HCT116 (cell line): Measurements from ENCODE around the gene L1CAM. TPM values are rescaled to one million over a fixed set of nuclear protein-coding genes. Genes with fewer than 3 reads are reported as not detected.

Experiments used
- ATAC-seq: fragments of 200-7000 bp; cut with Tn5 transposase; 2 replicates; pipeline ENCODE4 v1.9.1; 2020; ENCODE audit warnings: mild to moderate bottlenecking, moderate library complexity
- BruUV-seq: library from RNA; stranded (reverse); fragments of 400-500 nt; replicated peaks from 2 replicates; lab custom pipeline; 2021; lab: Mats Ljungman, UMichigan
- CTCF ChIA-PET: fragments of 300-600 bp; sonication (Branson Sonifier 250); formaldehyde crosslinking; loops from one replicate; lab custom pipeline; 2021; ENCODE audit warnings: antibody characterized with exemption; lab: Charles Lee
- POLR2A ChIA-PET: fragments of 300-600, 350-600 bp; sonication (Branson Sonifier 250); formaldehyde crosslinking; loops from one replicate; lab custom pipeline; 2021; ENCODE audit warnings: antibody characterized with exemption; lab: Charles Lee
- RAD21 ChIA-PET, 2 experiments: fragments of 300-600 bp; sonication (Branson Sonifier 250); formaldehyde crosslinking; loops; one replicate each; lab custom pipeline; 2023; ENCODE audit warnings: low total read pairs in 2 of 2; ENCODE audit not compliant: uncharacterized antibody in 2 of 2, unreplicated experiment in 2 of 2, low non-redundant PET in 1 of 2; lab: Charles Lee
- DNase-seq: peaks from one replicate; pipeline ENCODE4 v3.0.0-alpha.2; 2010; ENCODE audit warnings: low read depth, low spot score
- H2AFZ ChIP-seq: fragments of 200-600 bp; shearing (Covaris generic), sonication (generic); 2 replicates; pipeline ENCODE4 v1.6.1; 2017; ENCODE audit warnings: low read depth, mixed run types, mixed read lengths, antibody characterized with exemption, low read length; ENCODE audit not compliant: poor library complexity, severe bottlenecking
- H3K27ac ChIP-seq: 2 replicates; pipeline ENCODE4 v1.5.1; 2012; ENCODE audit warnings: low read depth, low read length
- H3K27me3 ChIP-seq: fragments of 200-600 bp; sonication (generic); 2 replicates; pipeline ENCODE4 v1.6.1; 2016; ENCODE audit warnings: mixed run types, low read length, mixed read lengths; ENCODE audit not compliant: insufficient read depth
- H3K36me3 ChIP-seq, 2 experiments: fragments of 200-500 bp in 1 of 2; fragments of 200-600 bp in 1 of 2; sonication (Bioruptor generic) in 1 of 2; sonication (generic) in 1 of 2; 2 replicates each; pipeline versions ENCODE4 v1.5.1 to v1.6.1; 2014 to 2016; ENCODE audit warnings: low read length in 2 of 2, inconsistent platforms in 1 of 2, mixed read lengths in 1 of 2, mixed run types in 1 of 2; ENCODE audit not compliant: insufficient read depth in 2 of 2, control insufficient read depth in 1 of 2
- H3K4me1 ChIP-seq, 2 experiments: fragments of 200-600 bp in 1 of 2; sonication (generic) in 1 of 2; 2 replicates each; pipeline versions ENCODE4 v1.5.1 to v1.6.1; 2012 to 2017; ENCODE audit warnings: low read length in 2 of 2, inconsistent platforms in 1 of 2, mild to moderate bottlenecking in 1 of 2, mixed read lengths in 1 of 2, mixed run types in 1 of 2, moderate library complexity in 1 of 2; ENCODE audit not compliant: insufficient read depth in 2 of 2, control insufficient read depth in 1 of 2
- H3K4me2 ChIP-seq: fragments of 200-600 bp; sonication (generic); 2 replicates; pipeline ENCODE4 v1.6.1; 2017; ENCODE audit warnings: mixed run types, low read length, mixed read lengths
- H3K4me3 ChIP-seq, 2 experiments: fragments of 200-600 bp in 1 of 2; sonication (generic) in 1 of 2; replicated peaks in 1 of 2; 2 replicates each; pipeline ENCODE4 v1.5.1; 2011 to 2016; ENCODE audit warnings: low read length in 2 of 2, control low read depth in 1 of 2, low read depth in 1 of 2, mild to moderate bottlenecking in 1 of 2, mixed read lengths in 1 of 2, mixed run types in 1 of 2
- H3K79me2 ChIP-seq: fragments of 200-600 bp; sonication (generic); 2 replicates; pipeline ENCODE4 v1.6.1; 2017; ENCODE audit warnings: mild to moderate bottlenecking, mixed run types, low read length, moderate library complexity, mixed read lengths; ENCODE audit not compliant: insufficient read depth
- H3K9ac ChIP-seq: fragments of 200-600 bp; sonication (generic); 2 replicates; pipeline ENCODE4 v1.6.1; 2016; ENCODE audit warnings: low read length, mixed read lengths
- H3K9me2 ChIP-seq: fragments of 200-600 bp; sonication (generic), shearing (Covaris generic); 2 replicates; pipeline ENCODE4 v1.6.1; 2017; ENCODE audit warnings: mixed run types, mild to moderate bottlenecking, moderate library complexity; ENCODE audit not compliant: insufficient read depth
- H3K9me3 ChIP-seq, 2 experiments: fragments of 200-500 bp in 1 of 2; fragments of 200-600 bp in 1 of 2; sonication (Bioruptor generic) in 1 of 2; sonication (generic) in 1 of 2; 2 replicates each; pipeline ENCODE4 v1.6.1; 2014 to 2017; ENCODE audit warnings: low read length in 2 of 2, mixed read lengths in 2 of 2, inconsistent platforms in 1 of 2, low read depth in 1 of 2, mild to moderate bottlenecking in 1 of 2, mixed run types in 1 of 2, moderate library complexity in 1 of 2; ENCODE audit not compliant: control insufficient read depth in 1 of 2, insufficient read depth in 1 of 2
- H4K20me1 ChIP-seq: fragments of 200-600 bp; sonication (generic), shearing (Covaris generic); 2 replicates; pipeline ENCODE4 v1.6.1; 2017; ENCODE audit warnings: mixed run types, mild to moderate bottlenecking, moderate library complexity; ENCODE audit not compliant: insufficient read depth
- CBX3 ChIP-seq: IDR thresholded peaks from 2 replicates; pipeline ENCODE4 v1.6.1; 2012; ENCODE audit warnings: low read depth
- CEBPB ChIP-seq: IDR thresholded peaks from 2 replicates; pipeline ENCODE4 v1.6.1; 2012; ENCODE audit warnings: low read depth
- EGR1 ChIP-seq: IDR thresholded peaks from 2 replicates; pipeline ENCODE4 v1.6.1; 2012; ENCODE audit warnings: low read depth
- ELF1 ChIP-seq: IDR thresholded peaks from 2 replicates; pipeline ENCODE4 v1.6.1; 2012; ENCODE audit warnings: low read depth, borderline replicate concordance
- POLR2AphosphoS5 ChIP-seq: IDR thresholded peaks from 2 replicates; pipeline ENCODE4 v1.6.1; 2011; ENCODE audit warnings: mild to moderate bottlenecking, low read depth, low read length, moderate library complexity
- RAD21 ChIP-seq: IDR thresholded peaks from 2 replicates; pipeline ENCODE4 v1.6.1; 2012; ENCODE audit warnings: low read depth, mild to moderate bottlenecking
- SP1 ChIP-seq: IDR thresholded peaks from 2 replicates; pipeline ENCODE4 v1.6.1; 2012; ENCODE audit warnings: low read depth
- SRF ChIP-seq: IDR thresholded peaks from 2 replicates; pipeline ENCODE4 v1.6.1; 2012; ENCODE audit warnings: low read depth
- TCF7L2 ChIP-seq: IDR thresholded peaks from 2 replicates; pipeline ENCODE4 v1.7.0; 2011; ENCODE audit warnings: borderline replicate concordance, inconsistent platforms; ENCODE audit not compliant: insufficient read depth, insufficient read length; ENCODE audit errors: extremely low read depth
- YY1 ChIP-seq: IDR thresholded peaks from 2 replicates; pipeline ENCODE4 v1.6.1; 2011; ENCODE audit warnings: low read length, low read depth, moderate library complexity, mild to moderate bottlenecking; ENCODE audit not compliant: insufficient replicate concordance; ENCODE audit errors: extremely low read depth
- ZFX ChIP-seq: fragments of 450-650 bp; IDR thresholded peaks from 2 replicates; pipeline ENCODE4 v1.6.1; 2017
- intact Hi-C: fragments of 100-400 bp; cut with micrococcal nuclease; formaldehyde crosslinking; loops from 2 replicates; pipeline ENCODE4 v1.10.0; 2022
- total RNA-seq: library from RNA; stranded (reverse); gene quantifications from one replicate; pipeline ENCODE4 v1.2.1, GENCODE V29; 2021; ENCODE audit not compliant: unreplicated experiment
- TF ChIP-seq, protein P1 (sequence below), 3 experiments: fragments of 200-600 bp in 1 of 3; sonication (generic) in 1 of 3; IDR thresholded peaks in 2 of 3; conservative IDR thresholded peaks in 1 of 3; 2 replicates each; pipeline ENCODE4 v1.5.1; 2012 to 2017; ENCODE audit warnings: low read depth in 2 of 3, low read length in 2 of 3, antibody characterized with exemption in 1 of 3, borderline replicate concordance in 1 of 3, control low read depth in 1 of 3, mild to moderate bottlenecking in 1 of 3, mixed read lengths in 1 of 3, mixed run types in 1 of 3, moderate library complexity in 1 of 3; ENCODE audit not compliant: insufficient read depth in 1 of 3
- TF ChIP-seq, protein P2 (sequence below): IDR thresholded peaks from 2 replicates; pipeline ENCODE4 v1.6.1; 2011; ENCODE audit warnings: mild to moderate bottlenecking, low read length, moderate library complexity; ENCODE audit not compliant: insufficient replicate concordance; ENCODE audit errors: extremely low read depth
- TF ChIP-seq, protein P3 (sequence below): IDR thresholded peaks from 2 replicates; pipeline ENCODE4 v1.6.1; 2012
- TF ChIP-seq, protein P4 (sequence below): IDR thresholded peaks from 2 replicates; pipeline ENCODE4 v1.6.1; 2012

The L1CAM gene
- total RNA-seq, 1 experiment from 2014 or later: 14.8 TPM

DNA sequence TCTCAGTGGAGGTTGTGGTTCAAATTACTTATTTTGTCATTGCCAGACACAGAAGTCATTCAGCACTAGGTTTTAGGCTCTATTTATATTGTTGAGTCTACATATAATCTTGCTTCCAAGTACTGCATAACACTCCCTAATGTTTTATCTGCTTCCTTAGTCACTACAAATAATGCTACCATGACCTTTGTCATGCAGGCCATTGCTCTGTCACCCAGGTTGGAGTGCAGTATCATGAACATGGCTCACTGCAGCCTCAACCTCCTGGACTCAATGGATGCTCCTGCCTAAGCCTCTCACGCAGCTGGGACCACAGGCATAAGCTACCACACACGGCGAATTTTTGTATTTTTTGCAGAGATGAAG is 32.1 kb downstream of the L1CAM start:
- DNase-seq (no peak), ATAC-seq (no peak)
- Histone ChIP-seq H3K36me3 (no peaks in the 10 kb centered on the region), H4K20me1 (no peaks in the 10 kb centered on the region), H2AFZ (no peak overlapping the region), H3K79me2 (no peaks in the 10 kb centered on the region), H3K4me1 (no peaks in the 10 kb centered on the region), H3K4me3 (no peak overlapping the region), H3K9me2 (no peaks in the 10 kb centered on the region), H3K9me3 (no peaks in the 10 kb centered on the region), H3K4me2 (no peak overlapping the region), H3K9ac (no peak overlapping the region), H3K27ac (no peak overlapping the region), H3K27me3 (peaks cover 6% of the 10 kb centered on the region; the same call in 1 of the 2 replicates)
- POLR2A ChIA-PET: no interaction called here
- no TSS peak for BruUV-seq
- CTCF ChIA-PET: no interaction called here
- TF ChIP-seq TCF7L2: no peak
- TF ChIP-seq POLR2AphosphoS5: no peak
- no peak for TF ChIP-seq CEBPB
- TF ChIP-seq, protein P1, sequence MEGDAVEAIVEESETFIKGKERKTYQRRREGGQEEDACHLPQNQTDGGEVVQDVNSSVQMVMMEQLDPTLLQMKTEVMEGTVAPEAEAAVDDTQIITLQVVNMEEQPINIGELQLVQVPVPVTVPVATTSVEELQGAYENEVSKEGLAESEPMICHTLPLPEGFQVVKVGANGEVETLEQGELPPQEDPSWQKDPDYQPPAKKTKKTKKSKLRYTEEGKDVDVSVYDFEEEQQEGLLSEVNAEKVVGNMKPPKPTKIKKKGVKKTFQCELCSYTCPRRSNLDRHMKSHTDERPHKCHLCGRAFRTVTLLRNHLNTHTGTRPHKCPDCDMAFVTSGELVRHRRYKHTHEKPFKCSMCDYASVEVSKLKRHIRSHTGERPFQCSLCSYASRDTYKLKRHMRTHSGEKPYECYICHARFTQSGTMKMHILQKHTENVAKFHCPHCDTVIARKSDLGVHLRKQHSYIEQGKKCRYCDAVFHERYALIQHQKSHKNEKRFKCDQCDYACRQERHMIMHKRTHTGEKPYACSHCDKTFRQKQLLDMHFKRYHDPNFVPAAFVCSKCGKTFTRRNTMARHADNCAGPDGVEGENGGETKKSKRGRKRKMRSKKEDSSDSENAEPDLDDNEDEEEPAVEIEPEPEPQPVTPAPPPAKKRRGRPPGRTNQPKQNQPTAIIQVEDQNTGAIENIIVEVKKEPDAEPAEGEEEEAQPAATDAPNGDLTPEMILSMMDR (IDR thresholded peaks at IDR 0.05 in 2 of 3, conservative IDR thresholded peaks at IDR 0.05 in 1 of 3; ENCODE audit: borderline replicate concordance in 1 of 3, insufficient read depth in 1 of 3, low read depth in 2 of 3, low read length in 2 of 3): no peak
- TF ChIP-seq ELF1: no peak
- TF ChIP-seq CBX3: no peak
- no peak for TF ChIP-seq ZFX
- TF ChIP-seq, protein P2, sequence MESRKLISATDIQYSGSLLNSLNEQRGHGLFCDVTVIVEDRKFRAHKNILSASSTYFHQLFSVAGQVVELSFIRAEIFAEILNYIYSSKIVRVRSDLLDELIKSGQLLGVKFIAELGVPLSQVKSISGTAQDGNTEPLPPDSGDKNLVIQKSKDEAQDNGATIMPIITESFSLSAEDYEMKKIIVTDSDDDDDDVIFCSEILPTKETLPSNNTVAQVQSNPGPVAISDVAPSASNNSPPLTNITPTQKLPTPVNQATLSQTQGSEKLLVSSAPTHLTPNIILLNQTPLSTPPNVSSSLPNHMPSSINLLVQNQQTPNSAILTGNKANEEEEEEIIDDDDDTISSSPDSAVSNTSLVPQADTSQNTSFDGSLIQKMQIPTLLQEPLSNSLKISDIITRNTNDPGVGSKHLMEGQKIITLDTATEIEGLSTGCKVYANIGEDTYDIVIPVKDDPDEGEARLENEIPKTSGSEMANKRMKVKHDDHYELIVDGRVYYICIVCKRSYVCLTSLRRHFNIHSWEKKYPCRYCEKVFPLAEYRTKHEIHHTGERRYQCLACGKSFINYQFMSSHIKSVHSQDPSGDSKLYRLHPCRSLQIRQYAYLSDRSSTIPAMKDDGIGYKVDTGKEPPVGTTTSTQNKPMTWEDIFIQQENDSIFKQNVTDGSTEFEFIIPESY: no peak
- no peak for TF ChIP-seq YY1
- TF ChIP-seq, protein P3, sequence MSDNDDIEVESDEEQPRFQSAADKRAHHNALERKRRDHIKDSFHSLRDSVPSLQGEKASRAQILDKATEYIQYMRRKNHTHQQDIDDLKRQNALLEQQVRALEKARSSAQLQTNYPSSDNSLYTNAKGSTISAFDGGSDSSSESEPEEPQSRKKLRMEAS: no peak
- no peak for TF ChIP-seq RAD21
- TF ChIP-seq, protein P4, sequence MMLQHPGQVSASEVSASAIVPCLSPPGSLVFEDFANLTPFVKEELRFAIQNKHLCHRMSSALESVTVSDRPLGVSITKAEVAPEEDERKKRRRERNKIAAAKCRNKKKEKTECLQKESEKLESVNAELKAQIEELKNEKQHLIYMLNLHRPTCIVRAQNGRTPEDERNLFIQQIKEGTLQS: no peak
- TF ChIP-seq SRF: no peak
- no peak for TF ChIP-seq EGR1
- no peak for TF ChIP-seq SP1
- intact Hi-C loops: no loop called here
- RAD21 ChIA-PET: no interaction called here
